HT1080 (cell line): Measurements from ENCODE around the gene EMX1. TPM values are rescaled to one million over a fixed set of nuclear protein-coding genes. Genes with fewer than 3 reads are reported as not detected.

Source experiments
- DNase-seq: peaks from one replicate; pipeline ENCODE4 v3.0.0-alpha.2; 2015; ENCODE audit warnings: low read depth
- total RNA-seq: library from RNA; depleted of rRNA; stranded (reverse); fragments of >200 nt; shearing (Covaris generic); gene quantifications from 2 replicates; pipeline ENCODE4 v1.2.3, GENCODE V29; 2014; rRNA removed

Gene EMX1
- total RNA-seq, 1 experiment from 2014 or later = not detected

DNA sequence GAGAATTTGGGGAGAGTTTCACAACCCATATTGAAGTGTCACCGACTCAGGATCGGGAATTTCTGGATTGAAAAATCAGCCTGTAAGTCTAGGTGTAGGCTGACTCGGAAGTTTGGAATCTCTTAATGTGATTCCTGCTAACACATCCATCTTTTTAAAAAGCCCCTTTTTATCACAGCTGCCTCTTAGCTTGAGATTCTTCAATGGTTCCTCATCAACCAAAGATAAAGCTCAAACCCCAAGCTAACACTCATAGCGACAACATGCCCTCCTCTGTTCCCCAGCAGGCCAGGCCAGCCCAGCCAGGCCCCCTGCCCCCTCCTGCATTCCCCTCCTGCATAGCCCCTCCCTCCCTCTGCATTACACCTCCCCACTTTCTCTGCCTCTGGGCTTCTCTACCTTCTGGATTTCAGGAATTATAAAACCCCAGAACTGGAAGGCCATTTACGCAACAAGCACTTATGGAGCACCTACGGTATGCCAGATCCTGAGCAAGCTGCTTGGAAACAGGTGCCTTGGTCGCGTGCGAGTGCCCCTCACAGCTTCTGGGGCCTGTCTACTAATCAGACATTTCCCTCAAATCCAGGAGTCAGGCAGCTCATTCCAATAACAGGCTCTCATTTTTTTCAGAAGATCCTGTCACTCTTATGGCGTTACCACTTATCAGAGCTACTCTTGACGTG, 63.4 kb downstream of the EMX1 start:
- peak; percentile 61 for DNase-seq

DNA sequence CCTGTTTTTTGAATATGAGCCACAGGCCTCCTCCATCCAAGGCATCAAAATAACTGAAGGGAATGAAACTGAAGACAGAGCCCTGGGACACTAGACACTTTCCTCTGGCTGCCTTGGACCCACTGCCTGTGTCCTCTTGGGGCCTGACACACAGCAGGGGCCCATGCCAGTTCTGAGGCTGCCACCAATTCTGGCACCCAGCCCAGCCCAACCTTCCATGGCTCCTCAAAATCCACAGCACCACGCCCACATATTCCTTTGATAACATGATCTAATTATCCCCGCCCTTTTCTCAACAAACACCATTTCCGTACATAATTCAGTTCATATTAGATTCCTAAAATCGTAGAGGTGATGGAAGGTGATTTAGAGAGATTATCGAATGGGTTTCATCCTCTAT, 64.2 kb downstream of the EMX1 start:
- no peak for DNase-seq

GRCh38 chr2:72982219-72982618, 64.9 kb downstream of the EMX1 start:
- DNase-seq = no peak

DNA sequence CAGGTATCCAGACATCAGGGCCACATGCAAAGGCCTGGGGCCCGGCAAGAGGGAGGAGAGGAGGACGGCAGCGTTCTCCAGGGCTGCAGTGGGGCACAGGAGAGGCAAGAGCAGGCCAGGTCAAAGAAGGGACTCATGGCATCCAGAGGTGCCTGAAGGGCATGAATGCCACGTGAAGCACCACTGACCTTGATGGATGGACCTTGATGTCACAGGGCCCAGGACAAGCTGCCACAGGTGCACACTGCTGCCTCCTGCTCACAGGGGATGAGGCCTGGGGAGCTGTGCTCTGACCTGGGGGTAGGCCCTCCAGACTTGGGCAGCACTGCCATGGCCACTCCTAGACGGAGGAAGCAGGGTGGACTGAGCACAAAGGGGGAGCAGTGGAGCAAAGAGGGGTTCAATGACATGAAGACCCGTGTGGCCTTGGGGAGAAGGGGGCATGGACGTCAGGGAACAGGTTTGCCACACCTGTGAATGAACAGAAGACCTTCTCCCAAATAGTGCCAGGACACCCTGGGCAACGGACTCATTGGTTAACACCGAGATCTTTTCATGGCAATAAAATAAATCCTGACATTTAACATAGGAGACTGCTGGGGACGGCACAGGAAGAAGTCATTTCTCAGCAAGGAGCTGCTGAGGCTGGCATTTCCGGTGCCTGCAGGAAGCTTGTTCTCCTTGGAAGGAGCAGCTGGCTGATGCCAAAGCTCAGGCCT, 65.6 kb downstream of the EMX1 start:
- no peak for DNase-seq

DNA sequence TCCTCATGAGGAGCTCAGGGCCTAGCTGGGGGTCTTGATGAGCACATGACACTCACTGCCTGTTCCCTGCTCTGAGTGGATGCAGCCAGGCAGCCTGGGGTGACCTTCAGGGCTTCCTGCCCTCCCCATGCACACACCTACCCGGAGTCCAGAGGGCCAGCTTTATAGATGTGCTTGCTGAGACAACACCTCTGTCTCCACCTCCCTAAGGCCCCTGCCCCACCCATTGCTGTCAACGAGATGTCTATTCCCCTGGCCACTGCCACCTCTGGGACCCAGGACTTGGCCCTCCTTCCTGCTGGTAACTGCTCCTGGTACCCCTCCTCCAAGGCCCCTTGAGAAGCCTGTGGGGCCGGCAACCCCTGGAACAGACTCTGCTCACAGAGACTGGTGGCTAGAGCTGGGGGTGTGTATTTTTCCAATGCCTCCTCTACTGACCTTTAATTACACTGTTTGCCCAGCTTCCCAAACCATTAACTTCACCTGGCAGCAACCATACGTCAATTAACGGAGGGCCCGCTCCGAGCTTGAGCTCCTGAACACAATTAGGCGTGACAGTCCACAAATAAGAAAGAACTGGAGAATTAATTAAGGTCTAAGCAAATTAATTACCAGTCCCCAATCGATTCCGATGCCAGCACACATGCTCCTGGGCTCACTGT, 66.3 kb downstream of the EMX1 start:
- DNase-seq = no peak

GRCh38 chr2:72984172-72984671, 66.9 kb downstream of the EMX1 start:
- no peak for DNase-seq

Other genes starting within 250 kb of the EMX1 start
- 5.1 and 6.8 TPM in 2 replicates for gene EXOC6B, start 91.5 kb upstream of the EMX1 start, total RNA-seq
- 62.4 and 64.4 TPM in 2 replicates for gene SPR, start 30.1 kb upstream of the EMX1 start, total RNA-seq
- 10.8 and 13.8 TPM in 2 replicates for gene SFXN5, start 154.2 kb downstream of the EMX1 start, total RNA-seq
- 34.5 and 35.5 TPM in 2 replicates for gene RAB11FIP5, start 195.4 kb downstream of the EMX1 start, total RNA-seq